Mucosa of descending colon (tissue), 3 donors: ENCODE results near the gene RAP1GDS1. TPM values are rescaled to one million over a fixed set of nuclear protein-coding genes. Genes with fewer than 3 reads are reported as not detected.

Source experiments
- ATAC-seq: fragments of 200-7000 bp; cut with Tn5 transposase; one replicate; pipeline ENCODE4 v1.9.1; 2020; ENCODE audit warnings: mild to moderate bottlenecking, moderate library complexity
- DNase-seq, 3 donors: peaks; one replicate each; pipeline ENCODE4 v3.0.0-alpha.2; 2020
- H3K36me3 ChIP-seq: fragments of 200-600 bp; one replicate; pipeline ENCODE4 v1.8.0; 2021; ENCODE audit warnings: low read depth, mild to moderate bottlenecking
- H3K4me1 ChIP-seq: fragments of 200-600 bp; one replicate; pipeline ENCODE4 v1.8.0; 2021; ENCODE audit warnings: low read depth, mild to moderate bottlenecking
- H3K4me3 ChIP-seq: fragments of 200-600 bp; one replicate; pipeline ENCODE4 v1.8.0; 2021; ENCODE audit warnings: mild to moderate bottlenecking
- H3K9me3 ChIP-seq: fragments of 200-600 bp; one replicate; pipeline ENCODE4 v1.8.0; 2021; ENCODE audit warnings: mild to moderate bottlenecking
- intact Hi-C, 2 donors: fragments of 100-400 bp; cut with DNase I in 1 of 2; cut with micrococcal nuclease in 1 of 2; formaldehyde crosslinking; loops; one replicate each; pipeline versions ENCODE4 v1.11.0 to v1.11.1; 2022; cut with DNase I, micrococcal nuclease
- total RNA-seq, 3 donors: library from RNA; stranded (reverse); fragmentation: NEBNext Ultra II Directional in 2 of 3; extraction: Animal tissue kit (Norgen Biotek cat#: 25700) in 2 of 3; gene quantifications; one replicate each; pipeline versions ENCODE4 v1.2.1 to v1.2.4, GENCODE V29; 2021 to 2023
- TF ChIP-seq, protein P1 (sequence below): fragments of 200-600 bp; IDR thresholded peaks from one replicate; pipeline ENCODE4 v1.8.0; 2022; ENCODE audit warnings: antibody characterized with exemption, mild to moderate bottlenecking
- donor health status: DM: no; HTN: no; CAD: no; lungs with moderate emphysema.
- donor health status: DM: no; HTN: no; CAD: no.
- donor health status: DM: no; HTN: yes; CAD: no.

Gene RAP1GDS1
- total RNA-seq, 3 donors from 2014 or later = 28.4 to 37.5 (median 33.3) TPM

- DNase-seq (no peak), ATAC-seq (no peak)
- no peaks in the 10 kb centered on the region for H3K9me3 ChIP-seq
- H3K4me1 ChIP-seq = no peaks in the 10 kb centered on the region
- H3K36me3 ChIP-seq = no peaks in the 10 kb centered on the region
- intact Hi-C loops = no loop called here
- H3K4me3 ChIP-seq = no peak overlapping the region
- TF ChIP-seq, protein P1, sequence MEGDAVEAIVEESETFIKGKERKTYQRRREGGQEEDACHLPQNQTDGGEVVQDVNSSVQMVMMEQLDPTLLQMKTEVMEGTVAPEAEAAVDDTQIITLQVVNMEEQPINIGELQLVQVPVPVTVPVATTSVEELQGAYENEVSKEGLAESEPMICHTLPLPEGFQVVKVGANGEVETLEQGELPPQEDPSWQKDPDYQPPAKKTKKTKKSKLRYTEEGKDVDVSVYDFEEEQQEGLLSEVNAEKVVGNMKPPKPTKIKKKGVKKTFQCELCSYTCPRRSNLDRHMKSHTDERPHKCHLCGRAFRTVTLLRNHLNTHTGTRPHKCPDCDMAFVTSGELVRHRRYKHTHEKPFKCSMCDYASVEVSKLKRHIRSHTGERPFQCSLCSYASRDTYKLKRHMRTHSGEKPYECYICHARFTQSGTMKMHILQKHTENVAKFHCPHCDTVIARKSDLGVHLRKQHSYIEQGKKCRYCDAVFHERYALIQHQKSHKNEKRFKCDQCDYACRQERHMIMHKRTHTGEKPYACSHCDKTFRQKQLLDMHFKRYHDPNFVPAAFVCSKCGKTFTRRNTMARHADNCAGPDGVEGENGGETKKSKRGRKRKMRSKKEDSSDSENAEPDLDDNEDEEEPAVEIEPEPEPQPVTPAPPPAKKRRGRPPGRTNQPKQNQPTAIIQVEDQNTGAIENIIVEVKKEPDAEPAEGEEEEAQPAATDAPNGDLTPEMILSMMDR = no peak
Observed at GRCh38 chr4:98253499-98253898, 7.7 kb upstream of the RAP1GDS1 start.

DNA sequence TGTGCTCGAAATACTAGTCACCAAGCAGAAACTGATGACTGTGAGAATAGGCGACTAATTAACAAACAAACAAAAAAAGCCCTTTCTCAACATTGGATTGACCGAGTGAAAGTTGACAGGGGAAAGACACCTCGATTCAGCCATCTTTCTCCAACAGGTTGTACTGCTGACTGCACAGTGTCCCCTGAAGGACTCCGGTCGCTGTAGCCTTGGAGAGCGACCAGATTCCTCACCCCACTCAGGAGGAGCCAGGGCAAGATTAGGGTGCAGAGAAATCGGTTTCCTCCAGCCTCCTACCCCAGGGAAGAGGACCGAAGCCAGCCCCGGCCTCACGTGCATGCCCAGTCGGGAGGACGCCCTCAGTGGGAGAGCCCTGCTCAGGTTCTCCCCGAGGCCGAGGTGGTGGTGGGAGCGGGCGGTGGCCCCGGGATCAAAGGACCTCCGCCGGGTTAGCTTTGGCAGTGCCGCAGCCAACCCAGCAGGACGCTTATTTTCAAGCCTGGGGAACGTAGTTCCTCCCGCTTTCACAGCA, 1.1 kb upstream of the RAP1GDS1 start:
- H3K4me1 ChIP-seq = peaks cover 15% of the 10 kb centered on the region
- no peaks in the 10 kb centered on the region for H3K9me3 ChIP-seq
- peak overlapping the region; percentile 50 for H3K4me3 ChIP-seq
- TF ChIP-seq, protein P1 = no peak
- ATAC-seq (peak; percentile 44), DNase-seq (peak; percentile 66 to 79 (median 76))
- intact Hi-C loops = loop anchor here in 1 of 2 donors (10.0 kb wide), 1 partner anchor 115 kb away; the partner anchor contains the start of gene STPG2
- H3K36me3 ChIP-seq = no peaks in the 10 kb centered on the region

DNA sequence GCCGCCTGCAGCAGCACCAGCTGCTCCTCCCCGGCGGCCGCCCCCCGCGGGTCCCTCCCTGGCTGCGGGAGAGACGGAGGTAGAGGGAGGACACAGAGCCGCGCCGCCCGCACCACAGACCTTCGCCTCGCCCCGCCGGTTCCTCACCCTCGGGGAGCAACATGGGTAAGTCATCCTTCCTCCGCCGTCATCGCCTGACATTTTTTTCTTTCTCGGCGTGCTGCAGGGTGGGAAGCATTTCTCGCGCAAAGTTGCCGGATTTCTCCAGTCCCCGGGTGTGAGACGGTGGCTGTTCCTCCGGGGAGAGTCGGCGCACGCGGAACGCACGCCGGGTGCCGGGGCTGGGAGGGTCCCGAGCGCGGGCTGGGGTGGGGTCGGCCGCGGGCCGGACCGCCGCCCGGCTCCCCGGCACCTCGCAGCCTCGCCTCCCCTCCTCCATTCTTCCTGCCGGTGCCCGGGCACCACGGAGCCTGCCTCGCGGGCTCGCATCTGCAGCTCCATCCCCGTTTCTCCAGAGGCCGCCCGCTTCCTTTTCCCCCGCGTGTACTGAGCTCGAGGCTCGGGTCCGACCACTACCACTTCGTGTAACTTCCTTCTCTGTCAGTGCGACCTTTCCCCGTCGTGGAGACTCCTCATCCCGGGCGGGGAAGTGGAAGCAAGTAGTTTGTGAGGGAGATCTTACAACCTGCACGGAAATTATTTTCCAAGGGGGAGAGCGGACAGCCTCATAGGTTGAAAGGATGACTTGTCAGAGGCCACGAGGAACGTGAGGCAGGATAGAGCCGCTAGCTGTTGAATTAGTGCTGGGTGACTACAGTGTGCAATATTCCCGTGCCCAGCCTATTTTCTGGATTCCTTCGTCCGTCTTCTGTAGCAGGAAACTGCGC, 464 bp downstream of the RAP1GDS1 start:
- Histone ChIP-seq H3K4me1 (peaks cover 15% of the 10 kb centered on the region), H3K9me3 (no peaks in the 10 kb centered on the region), H3K4me3 (peak overlapping the region; percentile 53), H3K36me3 (no peaks in the 10 kb centered on the region)
- intact Hi-C loops = loop anchor here in 1 of 2 donors (10.0 kb wide), 1 partner anchor 117 kb away; the partner anchor contains the start of gene STPG2
- TF ChIP-seq, protein P1 = no peak
- DNase-seq = peak in 2 of 3 donors; percentile 55 to 75
- peak; percentile 24 for ATAC-seq

GRCh38 chr4:98262431-98262830, 1.2 kb downstream of the RAP1GDS1 start:
- no peaks in the 10 kb centered on the region for H3K9me3 ChIP-seq
- H3K4me3 ChIP-seq = no peak overlapping the region
- intact Hi-C loops = loop anchor here in 1 of 2 donors (10.0 kb wide), 1 partner anchor 118 kb away; the partner anchor contains the start of gene STPG2
- DNase-seq = peak in 1 of 3 donors; percentile 5
- ATAC-seq = no peak
- TF ChIP-seq, protein P1 = no peak
- no peaks in the 10 kb centered on the region for H3K36me3 ChIP-seq
- peaks cover 15% of the 10 kb centered on the region for H3K4me1 ChIP-seq

- TF ChIP-seq, protein P1 = no peak
- Histone ChIP-seq H3K4me1 (peaks cover 3% of the 10 kb centered on the region), H3K36me3 (no peaks in the 10 kb centered on the region), H3K4me3 (no peak overlapping the region), H3K9me3 (no peaks in the 10 kb centered on the region)
- no peak for ATAC-seq
- DNase-seq = no peak
- intact Hi-C loops = loop anchor here in 1 of 2 donors (10.0 kb wide), 1 partner anchor 123 kb away; the partner anchor contains the start of gene STPG2
Observed at GRCh38 chr4:98267498-98267897, 6.3 kb downstream of the RAP1GDS1 start.
